ENCODE results near the gene MTHFD2L.

Gene MTHFD2L

GRCh38 chr4:74217365-74217764 is 59.4 kb downstream of the MTHFD2L start:
- TF ChIP-seq, protein P1, sequence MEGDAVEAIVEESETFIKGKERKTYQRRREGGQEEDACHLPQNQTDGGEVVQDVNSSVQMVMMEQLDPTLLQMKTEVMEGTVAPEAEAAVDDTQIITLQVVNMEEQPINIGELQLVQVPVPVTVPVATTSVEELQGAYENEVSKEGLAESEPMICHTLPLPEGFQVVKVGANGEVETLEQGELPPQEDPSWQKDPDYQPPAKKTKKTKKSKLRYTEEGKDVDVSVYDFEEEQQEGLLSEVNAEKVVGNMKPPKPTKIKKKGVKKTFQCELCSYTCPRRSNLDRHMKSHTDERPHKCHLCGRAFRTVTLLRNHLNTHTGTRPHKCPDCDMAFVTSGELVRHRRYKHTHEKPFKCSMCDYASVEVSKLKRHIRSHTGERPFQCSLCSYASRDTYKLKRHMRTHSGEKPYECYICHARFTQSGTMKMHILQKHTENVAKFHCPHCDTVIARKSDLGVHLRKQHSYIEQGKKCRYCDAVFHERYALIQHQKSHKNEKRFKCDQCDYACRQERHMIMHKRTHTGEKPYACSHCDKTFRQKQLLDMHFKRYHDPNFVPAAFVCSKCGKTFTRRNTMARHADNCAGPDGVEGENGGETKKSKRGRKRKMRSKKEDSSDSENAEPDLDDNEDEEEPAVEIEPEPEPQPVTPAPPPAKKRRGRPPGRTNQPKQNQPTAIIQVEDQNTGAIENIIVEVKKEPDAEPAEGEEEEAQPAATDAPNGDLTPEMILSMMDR (conservative IDR thresholded peaks at IDR 0.05; ENCODE audit: control insufficient read depth, insufficient read depth, low read depth, low read length), result no peak
- peak; percentile 65 for DNase-seq (ENCODE audit: low read depth)

DNA sequence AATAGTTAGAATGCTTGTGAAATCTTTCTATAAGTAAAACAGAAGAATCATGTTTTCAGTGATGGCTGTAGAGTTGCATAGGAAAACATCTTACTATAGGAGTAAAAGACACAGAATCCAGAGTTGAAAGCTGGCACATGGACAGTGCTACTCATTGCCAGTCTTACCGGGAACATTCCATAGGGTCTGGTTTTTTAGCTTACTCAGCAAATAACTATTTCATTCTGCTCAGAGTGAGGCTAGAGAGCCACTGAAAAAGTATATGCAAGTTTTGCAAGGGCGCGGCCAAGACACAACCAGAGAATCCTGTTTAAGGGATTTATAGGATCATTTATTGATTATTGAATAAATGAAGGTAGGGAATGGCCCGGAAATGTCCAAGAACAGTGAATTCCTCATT is 60.3 kb downstream of the MTHFD2L start:
- no peak overlapping the region for H3K4me3 ChIP-seq (ENCODE audit: control insufficient read depth, low read depth, low read length)
- DNase-seq (ENCODE audit: low read depth), result peak; percentile 11
- TF ChIP-seq, protein P1 (conservative IDR thresholded peaks at IDR 0.05; ENCODE audit: control insufficient read depth, insufficient read depth, low read depth, low read length), result no peak

More at GRCh38 chr4:74217365-74217764, 59.4 kb downstream of the MTHFD2L start:
- H3K4me3 ChIP-seq (ENCODE audit: control insufficient read depth, low read depth, low read length), result no peak overlapping the region

DNA sequence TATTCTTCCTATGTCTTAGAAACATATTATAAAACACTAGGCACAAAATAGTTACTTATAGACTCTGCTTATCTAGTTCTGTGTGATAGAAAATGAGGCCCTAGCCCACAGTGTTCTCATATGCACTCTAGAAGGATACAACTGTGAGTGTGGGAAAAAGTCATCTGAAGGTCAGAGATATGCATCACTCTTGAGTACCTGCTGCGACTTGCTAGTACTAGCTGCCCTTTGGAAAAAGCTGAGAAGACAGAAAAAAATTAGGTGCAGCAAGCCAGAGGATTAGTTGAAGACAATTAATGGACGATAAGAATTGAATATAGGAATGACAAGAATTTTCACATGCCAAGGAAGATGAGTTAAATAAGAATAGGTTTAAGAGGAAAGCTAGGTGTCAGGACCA is 61.3 kb downstream of the MTHFD2L start:
- no peak for DNase-seq (ENCODE audit: low read depth)
- TF ChIP-seq, protein P1 (conservative IDR thresholded peaks at IDR 0.05; ENCODE audit: control insufficient read depth, insufficient read depth, low read depth, low read length), result no peak
- no peak overlapping the region for H3K4me3 ChIP-seq (ENCODE audit: control insufficient read depth, low read depth, low read length)

DNA sequence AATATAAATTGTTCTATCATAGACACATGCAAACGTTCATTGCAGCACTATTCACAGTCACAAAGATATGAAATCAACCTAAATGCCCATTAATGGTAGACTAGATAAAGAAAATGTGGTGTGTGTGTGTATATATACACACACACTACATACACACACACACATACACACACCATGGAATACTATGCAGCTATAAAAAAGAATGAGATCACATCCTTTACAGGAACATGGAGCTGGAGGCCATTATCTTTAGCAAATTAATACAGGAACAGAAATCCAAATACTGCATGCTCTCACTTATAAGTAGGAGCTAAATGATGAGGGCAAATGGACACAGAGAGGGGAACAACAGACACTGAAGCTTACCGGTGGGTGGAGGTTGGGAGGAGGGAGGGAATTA is 65.2 kb downstream of the MTHFD2L start:
- H3K4me3 ChIP-seq (ENCODE audit: control insufficient read depth, low read depth, low read length), result no peak overlapping the region
- TF ChIP-seq, protein P1 (conservative IDR thresholded peaks at IDR 0.05; ENCODE audit: control insufficient read depth, insufficient read depth, low read depth, low read length), result no peak
- no peak for DNase-seq (ENCODE audit: low read depth)

DNA sequence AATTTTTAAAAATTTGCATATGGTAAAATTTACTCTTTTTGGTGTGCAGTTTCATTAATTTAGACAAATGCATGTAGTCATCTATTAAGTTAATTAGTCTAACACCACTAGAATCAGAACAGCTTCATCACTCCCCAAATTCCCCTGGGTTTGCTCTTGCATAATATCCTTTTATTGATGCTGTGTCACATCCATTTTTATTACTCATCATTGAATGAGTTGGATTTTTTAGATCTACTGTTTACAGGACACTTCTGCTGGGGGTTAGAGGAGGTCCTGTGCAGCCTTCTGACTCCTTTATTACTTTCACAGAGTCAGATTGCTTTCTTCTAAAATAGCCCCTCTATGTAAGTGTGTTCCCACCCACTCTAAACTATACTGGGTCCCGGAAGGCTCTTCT is 65.9 kb downstream of the MTHFD2L start:
- TF ChIP-seq, protein P1 (conservative IDR thresholded peaks at IDR 0.05; ENCODE audit: control insufficient read depth, insufficient read depth, low read depth, low read length), result no peak

GRCh38 chr4:74228691-74229640 is 71.0 kb downstream of the MTHFD2L start:
- peak; percentile 79 for DNase-seq (ENCODE audit: low read depth)
- TF ChIP-seq, protein P1 (conservative IDR thresholded peaks at IDR 0.05; ENCODE audit: control insufficient read depth, insufficient read depth, low read depth, low read length), result peak; percentile 98
- H3K4me3 ChIP-seq (ENCODE audit: control insufficient read depth, low read depth, low read length), result no peak overlapping the region

More for the DNA sequence above, 65.9 kb downstream of the MTHFD2L start:
- no peak overlapping the region for H3K4me3 ChIP-seq (ENCODE audit: control insufficient read depth, low read depth, low read length)
- DNase-seq (ENCODE audit: low read depth), result peak; percentile 89
